Right renal cortex interstitium (tissue), 3 donors: ENCODE measurements around the gene ITGA6. TPM values are rescaled to one million over a fixed set of nuclear protein-coding genes. Genes with fewer than 3 reads are reported as not detected.

ENCODE experiments used
- DNase-seq, 3 donors: peaks; one replicate each; pipeline ENCODE4 v3.0.0-alpha.2; 2013; ENCODE audit warnings: low read depth in 3 of 3, low spot score in 2 of 3
- polyA plus RNA-seq, 3 donors: library from polyadenylated mRNA; unstranded; fragments of 120-200 nt; gene quantifications; one replicate each; pipeline ENCODE4 v1.2.1, GENCODE V29; 2013; ENCODE audit not compliant: insufficient read length in 3 of 3

The ITGA6 gene
- polyA plus RNA-seq, 3 donors = 105 to 108 (median 108) TPM

DNA sequence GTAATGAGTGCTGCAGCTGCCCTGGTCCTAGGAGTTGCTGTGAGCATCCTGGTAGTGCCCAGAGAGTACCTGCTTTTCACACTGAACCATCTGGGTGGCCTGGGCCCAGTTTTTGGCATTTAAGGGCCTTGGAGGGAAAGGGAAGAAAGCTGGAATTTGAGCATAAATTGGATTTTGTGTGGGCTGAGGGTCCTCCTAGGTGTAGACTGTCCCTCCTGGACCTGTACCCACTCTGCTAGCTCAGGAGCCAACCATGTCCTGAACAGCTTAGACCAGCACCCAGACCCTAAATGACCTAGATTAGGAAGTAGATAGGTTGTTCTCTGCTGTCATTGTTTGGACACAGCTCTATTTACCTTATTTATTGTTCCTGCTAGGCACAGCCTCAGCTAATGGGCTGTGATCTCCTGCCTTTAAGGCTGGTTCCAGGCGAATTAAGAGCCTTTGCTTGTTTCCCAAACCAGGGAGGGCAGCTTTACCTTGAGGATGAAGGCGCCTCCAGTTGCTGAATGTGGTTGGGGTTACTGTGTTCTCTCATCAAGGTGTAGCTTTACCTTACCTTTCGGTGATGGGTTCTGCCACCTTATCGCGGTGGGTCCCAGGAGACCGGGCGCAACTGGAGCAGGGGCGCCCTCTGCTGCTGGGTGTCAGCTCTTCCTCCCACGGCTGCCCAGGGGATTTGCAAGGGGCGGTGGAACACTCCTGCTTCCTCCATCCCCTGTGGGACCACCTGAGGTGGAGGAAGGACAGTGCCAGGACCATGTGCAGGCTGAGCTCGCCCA, 34.4 kb downstream of the ITGA6 start:
- DNase-seq = no peak

DNA sequence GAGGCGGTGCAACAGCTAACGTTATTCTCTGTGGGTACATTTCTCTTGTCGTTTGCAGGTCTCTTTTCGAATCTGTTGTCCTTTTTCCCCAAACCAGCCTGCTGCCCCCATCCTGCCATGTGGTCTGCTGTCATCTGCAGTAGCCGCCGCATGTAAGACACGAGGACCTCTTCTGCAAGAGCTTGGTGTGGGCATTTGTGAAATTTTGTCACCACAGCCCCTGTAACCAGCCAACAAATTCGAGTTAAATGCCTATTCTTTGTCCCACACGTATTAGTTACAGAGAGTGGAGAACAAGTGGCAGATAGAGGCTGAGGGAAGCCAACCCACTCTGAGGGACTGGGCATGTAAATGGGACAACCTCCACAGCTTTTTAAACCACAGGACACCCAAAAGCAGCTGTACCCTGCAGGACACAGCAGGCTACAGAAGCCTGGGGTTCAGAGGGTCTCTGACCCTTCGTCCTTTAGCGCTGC, 35.0 kb downstream of the ITGA6 start:
- no peak for DNase-seq

DNA sequence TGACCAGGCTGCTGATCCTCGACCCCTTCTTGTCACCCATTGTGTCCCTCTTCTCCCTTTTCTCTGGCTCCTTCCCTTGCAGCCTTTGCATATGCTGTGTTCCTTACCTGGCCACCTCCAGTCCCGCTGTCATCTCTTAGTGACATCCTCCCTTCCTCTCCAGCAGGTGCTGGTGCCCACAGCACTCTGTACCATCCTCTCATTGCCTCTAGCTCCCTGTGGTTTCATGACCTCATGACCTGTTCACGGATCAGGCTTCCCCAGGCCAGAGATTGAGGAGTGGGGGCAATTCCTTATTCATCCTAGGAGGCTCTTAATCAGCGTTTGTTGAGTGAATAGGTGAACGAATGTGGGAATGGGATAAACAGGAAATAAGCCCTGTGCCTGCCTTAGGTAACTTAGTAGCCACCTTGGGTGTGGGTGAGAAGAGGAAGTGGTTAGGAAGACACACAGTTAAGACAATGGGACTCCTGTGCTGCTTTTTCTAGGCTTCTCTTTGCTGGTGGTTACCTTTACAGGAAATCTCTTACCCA, 35.5 kb downstream of the ITGA6 start:
- DNase-seq = no peak

DNA sequence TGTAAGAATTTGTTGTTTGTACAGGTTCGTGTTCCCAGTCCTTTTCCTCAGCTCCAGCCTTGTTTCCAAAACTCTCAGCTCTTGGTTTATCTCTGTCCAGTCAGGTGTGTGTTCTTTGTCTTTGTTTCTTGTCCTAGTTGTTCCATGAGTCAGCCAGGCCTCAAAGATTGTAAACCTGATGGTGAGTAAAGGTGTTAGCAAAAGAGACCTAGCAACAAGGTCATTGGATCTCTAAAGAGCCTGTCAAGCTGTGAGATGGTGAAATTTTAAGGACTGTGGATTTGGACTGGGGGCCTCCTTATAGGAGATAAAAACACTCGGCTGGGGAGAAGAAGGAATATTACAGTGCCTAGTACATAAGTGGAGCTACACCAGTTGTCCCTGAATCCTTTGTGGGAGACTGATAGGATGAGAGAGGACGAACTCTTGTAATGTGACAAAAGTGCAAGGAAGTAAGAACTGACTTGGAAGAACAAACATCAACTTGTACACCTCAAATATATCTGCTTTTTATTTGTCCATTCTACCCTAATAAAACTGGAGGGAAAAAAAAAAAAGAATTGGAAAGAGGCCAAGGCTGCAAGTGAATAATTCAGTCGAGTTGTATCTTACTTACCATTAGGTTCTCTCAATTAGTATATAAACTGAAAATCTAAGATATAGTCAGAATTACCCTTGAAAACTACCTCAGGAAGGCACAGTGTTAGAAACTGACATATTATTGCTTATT, 37.2 kb downstream of the ITGA6 start:
- DNase-seq = no peak

DNA sequence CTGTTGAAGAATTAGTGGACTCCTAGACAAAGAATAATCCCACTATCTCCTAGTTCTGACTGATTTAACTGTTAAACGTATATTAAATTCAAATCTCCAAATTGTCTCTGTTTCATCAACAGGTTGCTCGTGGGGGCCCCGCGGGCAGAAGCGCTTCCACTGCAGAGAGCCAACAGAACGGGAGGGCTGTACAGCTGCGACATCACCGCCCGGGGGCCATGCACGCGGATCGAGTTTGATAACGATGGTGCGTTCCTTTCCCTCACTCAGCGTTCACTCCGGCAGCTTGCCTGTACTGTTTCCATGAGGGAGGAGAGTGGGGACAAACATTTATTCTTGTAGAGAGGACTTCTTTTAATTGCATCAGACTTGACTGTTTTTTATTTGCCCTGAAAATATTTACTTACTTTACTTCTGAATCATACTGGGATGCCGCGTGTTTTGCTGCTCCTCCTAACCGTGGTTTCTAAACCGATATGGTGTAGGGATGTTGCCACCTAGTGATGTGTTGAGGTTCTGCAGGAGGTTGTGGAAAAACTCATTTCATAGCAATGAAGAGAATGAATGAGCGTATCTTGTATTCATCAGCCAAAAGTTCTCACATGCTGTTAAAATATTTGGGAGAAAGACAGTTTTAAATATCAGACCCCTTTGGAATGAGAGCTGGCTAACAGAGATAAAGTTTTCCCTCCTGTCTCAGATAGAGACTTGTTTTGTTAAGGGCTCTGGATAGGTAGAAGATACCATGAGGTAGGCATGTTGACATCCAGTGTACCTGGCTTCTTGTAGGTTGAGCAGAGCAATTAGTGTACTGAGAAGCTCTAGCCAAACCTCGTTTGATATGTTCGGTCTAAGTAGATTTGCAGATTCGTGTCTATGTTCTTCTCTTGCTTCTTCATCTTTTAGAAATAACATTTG, 38.3 kb downstream of the ITGA6 start:
- DNase-seq = peak; percentile 60 to 73 (median 67)

DNA sequence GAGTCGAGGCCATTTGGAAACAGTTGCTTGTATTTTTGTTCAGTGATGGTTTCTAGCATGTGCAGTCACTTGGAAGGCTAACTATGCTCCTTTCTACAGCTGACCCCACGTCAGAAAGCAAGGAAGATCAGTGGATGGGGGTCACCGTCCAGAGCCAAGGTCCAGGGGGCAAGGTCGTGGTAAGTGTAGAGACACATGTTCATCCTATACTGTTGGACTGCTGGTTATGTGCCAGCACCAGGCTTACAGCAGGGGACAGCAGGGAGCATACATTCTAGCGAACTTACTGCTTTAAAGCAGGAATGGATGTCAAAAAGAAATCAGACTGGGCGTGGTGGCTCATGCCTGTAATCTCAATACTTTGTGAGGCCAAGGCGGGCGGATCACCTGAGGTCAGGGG, 40.0 kb downstream of the ITGA6 start:
- DNase-seq = no peak

DNA sequence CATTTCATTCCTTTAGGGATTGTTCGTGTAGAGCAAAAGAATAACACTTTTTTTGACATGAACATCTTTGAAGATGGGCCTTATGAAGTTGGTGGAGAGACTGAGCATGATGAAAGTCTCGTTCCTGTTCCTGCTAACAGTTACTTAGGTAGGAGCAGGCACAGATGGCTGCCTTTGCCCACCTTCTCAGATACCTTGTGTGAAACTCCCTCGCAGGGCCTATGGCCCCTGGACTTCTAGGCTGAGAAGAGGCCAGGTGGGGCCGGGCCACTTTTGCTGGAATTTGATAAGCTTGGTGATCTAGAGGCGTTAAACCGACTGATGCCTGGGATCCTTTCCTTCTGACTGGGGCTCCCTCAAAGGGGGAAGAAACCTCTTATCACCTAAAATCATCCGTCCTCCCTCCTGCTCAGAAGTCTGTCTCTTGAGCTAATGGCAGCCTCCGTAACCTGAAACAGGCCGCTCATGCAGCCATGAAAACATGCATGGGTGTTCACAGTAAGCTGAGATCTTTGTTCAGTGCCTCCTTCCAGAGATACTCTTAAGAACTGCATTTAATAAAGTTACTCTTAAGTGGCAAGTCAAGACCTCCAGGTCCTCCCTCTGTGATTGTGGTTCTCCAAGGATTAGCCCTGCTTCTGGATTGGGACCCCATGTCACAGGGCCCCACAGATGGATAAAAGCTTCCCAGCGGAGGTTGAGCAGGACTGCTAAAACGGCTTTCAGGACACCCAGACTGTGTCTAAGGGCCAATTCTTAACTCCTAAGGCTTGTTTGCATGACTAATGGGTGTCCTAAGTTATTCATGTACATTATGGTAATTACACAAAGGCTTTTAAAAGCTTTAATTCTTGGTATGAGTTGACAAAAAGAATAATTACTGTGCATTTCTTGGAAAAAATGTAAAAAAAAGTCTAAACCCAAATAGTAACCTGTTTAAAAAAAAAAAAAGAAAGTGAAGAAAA, 43.9 kb downstream of the ITGA6 start:
- no peak for DNase-seq

DNA sequence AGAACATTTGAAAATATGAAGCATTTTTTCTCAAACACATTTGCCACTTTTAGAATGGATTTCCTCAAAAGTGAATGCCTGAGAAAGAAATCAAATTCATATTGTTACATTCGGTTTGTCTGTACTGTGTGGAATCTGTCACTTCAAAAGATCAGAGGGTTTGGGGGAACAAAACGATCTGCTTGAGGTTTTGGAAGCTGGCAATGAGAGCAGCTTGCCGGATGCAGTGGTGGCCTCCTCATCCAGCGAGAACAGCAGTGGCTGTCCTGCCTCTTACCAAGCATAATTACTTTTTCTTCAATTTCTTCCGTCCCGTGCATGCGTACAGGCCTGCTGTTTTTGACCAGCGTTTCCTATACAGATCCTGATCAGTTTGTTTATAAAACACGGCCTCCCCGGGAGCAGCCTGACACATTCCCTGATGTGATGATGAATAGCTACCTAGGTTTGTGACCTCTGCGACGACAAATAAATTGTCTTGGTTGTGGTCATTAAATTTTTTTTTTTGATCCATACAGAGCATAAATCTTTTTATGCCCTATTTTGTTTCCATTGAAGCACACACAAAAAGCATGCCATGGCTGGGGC, 45.2 kb downstream of the ITGA6 start:
- DNase-seq = no peak

DNA sequence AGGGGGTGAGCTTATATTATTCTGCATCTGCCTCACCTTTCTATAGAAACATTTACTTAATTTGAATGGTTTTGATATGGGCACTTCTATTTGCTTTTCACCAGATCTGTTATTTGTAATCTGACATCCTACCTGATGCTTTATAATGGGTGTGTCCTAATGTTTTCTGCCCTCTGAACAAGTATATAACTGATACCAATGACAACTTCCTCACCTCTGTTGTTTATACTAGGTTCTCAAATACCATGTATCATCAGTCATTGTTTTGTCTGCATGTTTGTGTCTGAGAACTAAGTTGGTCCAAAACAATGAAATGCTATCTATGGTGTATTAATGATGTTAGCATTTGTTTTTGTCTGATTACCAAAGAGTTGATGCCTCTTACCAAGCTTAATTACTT, 45.8 kb downstream of the ITGA6 start:
- DNase-seq = no peak

DNA sequence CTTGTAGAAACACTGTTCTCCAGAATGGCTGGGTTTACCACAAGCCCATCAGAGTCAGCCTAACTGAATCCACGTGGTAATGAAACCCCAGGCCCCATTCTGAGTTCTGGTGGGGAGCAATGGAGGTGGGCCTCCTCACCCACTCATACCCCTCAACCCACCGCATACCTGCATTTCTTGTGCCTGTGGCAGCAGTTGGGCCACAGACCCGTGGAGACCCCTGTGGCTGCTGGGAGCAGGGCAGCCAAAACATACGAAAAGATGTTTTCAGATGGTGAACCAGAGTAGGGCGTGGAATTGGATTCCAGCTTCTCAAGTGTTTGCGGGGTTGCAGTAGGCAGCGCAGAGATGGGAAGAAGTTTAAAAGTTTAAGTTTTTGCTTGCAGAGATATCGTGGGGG, 51.0 kb downstream of the ITGA6 start:
- no peak for DNase-seq

DNA sequence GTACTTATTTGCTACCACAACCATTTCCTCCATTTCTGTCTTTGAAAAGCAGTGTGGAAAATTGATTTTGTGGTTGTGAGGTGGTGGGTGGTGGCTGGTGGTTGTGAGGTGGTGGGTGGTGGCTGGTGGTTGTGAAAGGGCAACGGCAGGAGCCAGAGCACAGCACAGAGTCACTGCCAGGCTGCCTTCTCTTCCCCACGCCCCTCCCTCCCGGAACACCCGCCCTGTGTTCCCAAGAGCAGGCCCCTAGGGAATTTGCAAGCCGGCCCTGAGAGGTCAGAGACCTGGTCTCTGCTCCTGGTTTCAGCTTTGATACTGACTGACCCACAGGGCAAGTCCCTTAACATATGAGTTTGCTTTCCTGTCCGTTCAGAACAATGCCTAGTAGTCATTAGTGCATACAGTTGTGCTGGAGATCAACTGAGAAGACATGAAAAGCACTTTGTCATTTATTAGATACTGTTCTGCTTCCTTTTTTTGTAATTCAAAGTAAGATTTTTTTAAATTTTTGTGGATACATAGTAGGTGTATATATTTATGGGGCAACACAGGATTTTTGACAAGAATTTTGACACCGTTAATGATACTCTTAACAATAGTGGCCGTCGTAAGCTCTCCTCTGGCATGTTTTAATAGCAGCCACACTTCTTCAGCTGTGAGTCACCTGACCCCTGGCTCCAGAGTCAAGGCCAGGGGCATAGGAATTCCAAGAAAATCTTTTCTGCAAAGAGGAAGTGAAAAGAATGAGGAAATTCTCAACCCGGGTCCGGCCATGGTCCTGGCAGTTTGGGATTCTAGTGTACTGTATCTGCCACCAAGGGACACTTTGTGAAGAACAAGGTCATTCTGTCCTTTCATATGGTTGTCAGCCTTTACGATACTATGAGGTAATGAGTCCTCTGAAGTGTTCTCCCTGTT, 53.2 kb downstream of the ITGA6 start:
- no peak for DNase-seq

DNA sequence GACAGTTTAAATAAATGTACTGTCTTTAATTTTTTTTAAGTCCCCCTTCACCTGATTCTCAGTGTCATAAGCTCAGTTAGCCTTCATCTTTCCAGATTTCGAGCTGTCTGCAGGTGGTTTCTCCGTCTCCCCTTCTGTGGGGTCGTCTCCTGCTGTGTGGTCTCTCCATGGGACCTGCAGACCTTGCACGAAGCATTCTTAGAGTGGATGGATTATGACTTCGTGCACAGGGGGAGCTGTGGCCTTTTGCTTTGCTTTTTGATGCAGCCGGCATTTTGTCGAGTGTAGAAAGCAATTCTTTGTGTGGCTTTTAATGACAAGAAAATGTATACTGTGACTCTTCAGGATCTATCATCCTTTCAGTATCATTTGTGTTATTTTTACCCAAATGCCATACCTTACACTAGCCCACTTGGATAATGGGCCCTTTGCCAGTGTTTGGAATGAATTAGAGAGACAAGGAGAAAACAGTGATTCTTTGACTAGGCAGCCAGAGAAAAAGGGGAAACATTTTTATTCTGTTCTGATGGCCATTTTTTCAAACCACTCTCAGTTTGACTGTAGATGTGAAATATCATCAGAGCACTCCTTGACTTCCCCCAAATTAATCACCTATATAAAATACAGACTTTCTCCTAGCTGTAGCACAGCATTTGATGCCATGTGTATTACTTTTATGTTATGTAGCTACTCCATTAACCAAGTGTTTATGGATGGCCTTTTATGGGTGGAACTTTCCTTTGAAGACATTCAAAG, 54.3 kb downstream of the ITGA6 start:
- DNase-seq = no peak

DNA sequence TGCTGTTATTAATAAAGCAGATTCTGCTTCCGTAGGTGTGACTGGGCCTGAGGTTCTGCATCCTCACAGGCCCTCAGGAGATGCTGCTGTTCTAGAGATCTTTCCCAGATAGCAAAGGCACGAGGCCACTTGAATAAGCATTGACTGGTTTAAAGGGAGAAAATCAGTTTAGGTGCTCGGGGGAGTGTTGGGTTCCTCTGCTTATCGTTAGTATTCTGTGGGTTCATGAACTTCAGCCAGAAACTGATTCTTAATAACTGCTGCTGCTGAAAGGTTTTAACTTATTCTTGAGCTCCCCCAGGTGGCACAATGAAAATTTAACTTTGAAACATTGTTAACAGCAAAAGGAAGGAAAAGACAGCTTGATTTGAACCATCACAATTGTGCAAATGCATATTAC, 56.9 kb downstream of the ITGA6 start:
- DNase-seq = no peak

DNA sequence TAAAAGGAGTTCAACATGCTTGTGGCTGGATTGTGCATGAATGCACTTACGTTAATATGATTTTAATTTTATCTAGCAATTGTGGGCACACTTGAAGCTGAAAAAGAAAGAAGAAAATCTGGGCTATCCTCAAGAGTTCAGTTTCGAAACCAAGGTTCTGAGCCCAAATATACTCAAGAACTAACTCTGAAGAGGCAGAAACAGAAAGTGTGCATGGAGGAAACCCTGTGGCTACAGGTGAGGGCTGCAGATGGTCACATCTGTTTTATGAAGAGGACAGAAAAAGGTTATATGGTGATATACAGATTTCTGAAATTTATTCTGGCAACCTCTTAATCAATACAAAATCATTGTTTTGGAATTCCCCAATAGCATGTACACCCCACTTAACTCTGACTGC, 57.3 kb downstream of the ITGA6 start:
- DNase-seq = no peak

DNA sequence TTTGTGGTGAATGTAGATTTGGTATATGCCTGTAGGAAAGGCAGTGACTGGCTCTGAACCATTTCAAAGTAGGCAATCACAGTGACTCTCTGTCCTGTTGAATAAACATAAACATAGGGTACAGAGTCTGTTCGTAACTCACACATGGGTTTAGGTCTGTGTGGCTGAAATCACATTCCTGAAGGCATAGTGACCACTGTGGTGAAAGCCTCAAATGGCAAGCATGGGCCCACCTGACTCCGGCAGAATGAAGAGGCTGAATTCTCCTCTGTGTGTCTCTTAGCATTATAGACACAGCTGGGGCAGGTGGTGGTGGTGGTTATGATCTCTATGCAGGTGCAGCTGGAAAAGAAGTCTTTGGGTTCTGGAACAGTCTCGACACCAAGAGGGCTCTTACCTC, 61.2 kb downstream of the ITGA6 start:
- no peak for DNase-seq

DNA sequence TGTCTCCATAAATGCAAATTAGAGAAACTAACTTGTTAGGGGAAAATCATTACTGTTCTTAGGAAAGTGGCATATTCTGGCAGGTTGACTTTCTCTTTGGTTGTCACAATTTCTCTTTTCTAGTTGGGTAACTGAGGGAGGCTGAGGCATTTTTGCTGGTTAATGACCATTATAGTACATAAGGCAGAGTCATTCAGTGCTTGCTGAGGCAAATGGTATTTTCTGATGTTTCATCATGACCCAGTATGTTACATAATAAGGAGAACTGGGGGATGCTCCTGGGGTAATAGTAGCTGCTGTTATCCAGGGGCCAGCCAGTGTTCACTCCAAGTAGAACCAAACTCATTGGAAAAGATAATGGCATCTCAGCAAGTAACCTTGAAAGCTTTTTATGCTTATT, 62.3 kb downstream of the ITGA6 start:
- no peak for DNase-seq

DNA sequence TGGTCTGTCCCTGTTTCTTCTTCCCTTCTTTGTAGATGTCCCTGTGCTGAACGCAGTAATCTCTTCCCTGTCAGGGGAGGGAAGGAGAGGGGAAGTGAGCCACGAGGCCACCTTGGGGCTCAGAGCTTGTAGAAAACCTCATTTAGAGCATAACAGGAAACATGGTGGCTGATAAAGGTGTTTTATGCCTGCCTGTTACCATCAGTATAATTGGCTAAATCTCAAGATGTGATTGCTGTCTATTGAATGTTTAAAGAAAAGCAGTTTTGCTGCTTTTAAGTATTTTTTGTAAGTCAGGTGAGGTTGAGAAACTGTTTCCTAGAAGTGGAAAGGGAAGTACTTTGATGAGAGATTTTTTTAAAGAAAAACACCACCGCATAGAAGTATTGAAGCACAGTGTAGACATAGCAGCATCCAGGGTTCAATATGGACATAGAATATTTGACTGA, 68.8 kb downstream of the ITGA6 start:
- DNase-seq = no peak
